Liver (tissue), 9 donors: ENCODE results near the gene MPND. TPM values are rescaled to one million over a fixed set of nuclear protein-coding genes. Genes with fewer than 3 reads are reported as not detected.

ENCODE experiments used
- DNase-seq: peaks from one replicate; pipeline ENCODE4 v3.0.0-alpha.2; 2017; ENCODE audit warnings: low spot score
- H3K27ac ChIP-seq, 2 donors: one replicate each; pipeline ENCODE4 v1.7.0; 2013; ENCODE audit warnings: inconsistent platforms in 2 of 2, low read length in 2 of 2, control low read depth in 1 of 2, low read depth in 1 of 2, mild to moderate bottlenecking in 1 of 2
- H3K27me3 ChIP-seq, 4 donors: one replicate each; pipeline versions ENCODE4 v1.6.1 to v1.7.0; 2013; ENCODE audit warnings: low read length in 3 of 4, inconsistent platforms in 1 of 4, mild to moderate bottlenecking in 1 of 4, moderate library complexity in 1 of 4; ENCODE audit not compliant: control insufficient read depth in 4 of 4, insufficient read depth in 4 of 4
- H3K36me3 ChIP-seq, 4 donors: one replicate each; pipeline versions ENCODE4 v1.6.1 to v1.7.0; 2013; ENCODE audit warnings: low read length in 3 of 4, mild to moderate bottlenecking in 3 of 4, low read depth in 1 of 4, moderate library complexity in 1 of 4; ENCODE audit not compliant: control insufficient read depth in 4 of 4, insufficient read depth in 3 of 4
- H3K4me1 ChIP-seq, 4 donors: one replicate each; pipeline versions ENCODE4 v1.6.1 to v1.7.0; 2013; ENCODE audit warnings: low read length in 3 of 4, mild to moderate bottlenecking in 3 of 4, moderate library complexity in 1 of 4; ENCODE audit not compliant: control insufficient read depth in 4 of 4, insufficient read depth in 4 of 4
- H3K4me3 ChIP-seq, 3 donors: one replicate each; pipeline versions ENCODE4 v1.6.1 to v1.7.0; 2013; ENCODE audit warnings: low read length in 3 of 3, control low read depth in 1 of 3, low read depth in 1 of 3, mild to moderate bottlenecking in 1 of 3
- H3K9ac ChIP-seq, 2 donors: one replicate each; pipeline ENCODE4 v1.7.0; 2013; ENCODE audit warnings: low read length in 2 of 2, mild to moderate bottlenecking in 2 of 2, moderate library complexity in 2 of 2, control low read depth in 1 of 2, low read depth in 1 of 2
- H3K9me3 ChIP-seq, 4 donors: one replicate each; pipeline versions ENCODE4 v1.6.1 to v1.7.0; 2013; ENCODE audit warnings: low read length in 3 of 4; ENCODE audit not compliant: control insufficient read depth in 4 of 4
- EGR1 ChIP-seq, 2 donors: IDR thresholded peaks; 2 replicates each; pipeline ENCODE4 v1.6.1; 2016 to 2018; ENCODE audit warnings: antibody characterized with exemption in 2 of 2, low read depth in 2 of 2
- FOXA1 ChIP-seq: IDR thresholded peaks from 2 replicates; pipeline ENCODE4 v1.6.1; 2016; ENCODE audit warnings: antibody characterized with exemption
- GABPA ChIP-seq, 2 donors: IDR thresholded peaks in 1 of 2; conservative IDR thresholded peaks in 1 of 2; 2 replicates each; pipeline ENCODE4 v1.6.1; 2016; ENCODE audit warnings: antibody characterized with exemption in 2 of 2, mild to moderate bottlenecking in 1 of 2, moderate library complexity in 1 of 2
- HNF4A ChIP-seq, 2 donors: conservative IDR thresholded peaks; 2 replicates each; pipeline ENCODE4 v1.6.1; 2016; ENCODE audit warnings: antibody characterized with exemption in 2 of 2, mild to moderate bottlenecking in 2 of 2
- HNF4G ChIP-seq: IDR thresholded peaks from 2 replicates; pipeline ENCODE4 v1.6.1; 2016; ENCODE audit warnings: antibody characterized with exemption
- JUND ChIP-seq, 2 donors: IDR thresholded peaks; 2 replicates each; pipeline ENCODE4 v1.6.1; 2016; ENCODE audit warnings: antibody characterized with exemption in 2 of 2
- RAD21 ChIP-seq, 2 donors: IDR thresholded peaks; 2 replicates each; pipeline ENCODE4 v1.6.1; 2016; ENCODE audit warnings: antibody characterized with exemption in 2 of 2, mild to moderate bottlenecking in 2 of 2
- RXRA ChIP-seq, 2 donors: IDR thresholded peaks; 2 replicates each; pipeline ENCODE4 v1.6.1; 2017 to 2018; ENCODE audit warnings: antibody characterized with exemption in 2 of 2, mild to moderate bottlenecking in 1 of 2
- TAF1 ChIP-seq: conservative IDR thresholded peaks from 2 replicates; pipeline ENCODE4 v1.6.1; 2016; ENCODE audit warnings: antibody characterized with exemption, mild to moderate bottlenecking
- YY1 ChIP-seq: IDR thresholded peaks from 2 replicates; pipeline ENCODE4 v1.6.1; 2016; ENCODE audit warnings: antibody characterized with exemption, mild to moderate bottlenecking
- WGBS: extraction: QIAGEN DNeasy Blood & Tissue Kit; methylation state at CpG from one replicate; pipeline ENCODE4 v1.1.7; 2013; 5-methylcytosine and 5-hydroxymethylcytosine counted together
- polyA plus RNA-seq, 2 donors: library from polyadenylated mRNA; stranded (reverse) in 1 of 2; unstranded in 1 of 2; fragments of 200-250 nt in 1 of 2; fragments of >200 nt in 1 of 2; fragmentation: Nextera tagmentation in 1 of 2; extraction: Ambion mirVana in 1 of 2; gene quantifications; one replicate each; pipeline versions ENCODE4 v1.2.1 to v1.2.3, GENCODE V29; 2013 to 2015
- total RNA-seq, 2 donors: library from RNA; depleted of rRNA; stranded (reverse); fragments of >200 nt; gene quantifications; one replicate each; pipeline ENCODE4 v1.2.3, GENCODE V29; 2014
- TF ChIP-seq, protein P1 (sequence below): IDR thresholded peaks from 2 replicates; pipeline ENCODE4 v1.6.1; 2016; ENCODE audit warnings: antibody characterized with exemption
- TF ChIP-seq, protein P2 (sequence below): IDR thresholded peaks from 2 replicates; pipeline ENCODE4 v1.6.1; 2016; ENCODE audit warnings: antibody characterized with exemption
- TF ChIP-seq, protein P3 (sequence below): IDR thresholded peaks from 2 replicates; pipeline ENCODE4 v1.6.1; 2016; ENCODE audit warnings: antibody characterized with exemption
- TF ChIP-seq, protein P4 (sequence below): IDR thresholded peaks from 2 replicates; pipeline ENCODE4 v1.6.1; 2016; ENCODE audit warnings: antibody characterized with exemption, mild to moderate bottlenecking
- donor health status: healthy.
- donor health status: healthy.
- donor health status: healthy.
- donor health status: healthy.
- donor health status: healthy.

The MPND gene
- total and polyA plus RNA-seq, 4 donors: 4.7 to 9.9 (median 9.2) TPM

DNA sequence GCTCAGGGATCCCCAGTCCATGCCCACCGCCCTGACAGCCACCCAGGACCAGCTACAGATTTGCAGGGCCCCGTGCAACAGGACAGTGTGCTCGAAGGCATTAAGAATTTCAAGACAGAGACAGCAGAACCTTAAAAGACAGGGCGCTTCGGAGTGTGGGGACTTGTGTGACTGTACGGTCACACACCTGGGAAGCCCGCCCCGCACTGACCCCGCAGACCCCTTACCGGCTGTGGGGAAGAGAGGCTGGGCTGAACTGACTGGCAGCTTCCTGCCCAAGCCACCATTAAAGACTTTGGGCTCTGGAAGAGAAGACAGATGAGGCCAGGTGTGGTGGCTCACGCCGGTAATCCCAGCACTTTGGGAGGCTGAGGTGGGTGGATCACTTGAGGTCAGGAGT lies 19.1 kb upstream of the MPND start:
- no peak for DNase-seq

DNA sequence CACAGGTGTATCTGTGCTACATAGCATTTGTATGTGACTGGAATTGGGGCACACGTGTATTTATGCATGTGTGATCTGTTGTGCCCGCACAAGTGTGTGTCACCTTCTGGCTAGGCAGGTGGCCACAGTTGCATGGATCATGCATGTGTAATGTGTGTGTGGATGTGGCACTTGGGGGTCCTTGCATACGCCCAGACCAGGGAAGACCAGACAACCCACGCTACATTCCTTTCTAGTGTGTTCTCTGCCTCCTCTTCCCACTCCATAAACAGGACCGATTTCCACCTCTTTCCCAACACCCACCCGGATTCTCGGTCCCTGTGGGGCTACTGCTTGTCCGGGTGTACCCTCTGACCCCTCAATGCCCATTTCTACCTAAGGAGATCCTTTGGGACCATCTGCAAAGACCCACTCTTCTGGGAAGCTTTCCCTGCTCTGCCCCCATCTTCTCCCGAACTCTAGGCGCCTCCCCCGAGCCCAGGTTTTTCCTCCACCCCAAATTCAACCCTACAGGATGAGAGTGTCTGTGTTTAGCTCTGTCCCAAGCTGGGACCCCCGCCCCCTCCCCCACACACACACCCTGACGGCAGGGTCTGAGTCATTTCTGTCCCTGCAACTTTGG lies 17.0 kb upstream of the MPND start:
- Histone ChIP-seq H3K4me3 (no peak overlapping the region), H3K9me3 (no peaks in the 10 kb centered on the region), H3K27me3 (no peaks in the 10 kb centered on the region), H3K27ac (no peak overlapping the region), H3K9ac (no peak overlapping the region), H3K36me3 (peaks cover 0 to 2% (median under 1%) of the 10 kb centered on the region in 4 donors), H3K4me1 (peaks cover 3 to 15% (median 8%) of the 10 kb centered on the region in 4 donors)
- 86% methylated on average over 13 of the region's 13 CpGs for WGBS
- TF ChIP-seq TAF1: no peak
- TF ChIP-seq, protein P1, sequence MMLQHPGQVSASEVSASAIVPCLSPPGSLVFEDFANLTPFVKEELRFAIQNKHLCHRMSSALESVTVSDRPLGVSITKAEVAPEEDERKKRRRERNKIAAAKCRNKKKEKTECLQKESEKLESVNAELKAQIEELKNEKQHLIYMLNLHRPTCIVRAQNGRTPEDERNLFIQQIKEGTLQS: no peak
- TF ChIP-seq, protein P2, sequence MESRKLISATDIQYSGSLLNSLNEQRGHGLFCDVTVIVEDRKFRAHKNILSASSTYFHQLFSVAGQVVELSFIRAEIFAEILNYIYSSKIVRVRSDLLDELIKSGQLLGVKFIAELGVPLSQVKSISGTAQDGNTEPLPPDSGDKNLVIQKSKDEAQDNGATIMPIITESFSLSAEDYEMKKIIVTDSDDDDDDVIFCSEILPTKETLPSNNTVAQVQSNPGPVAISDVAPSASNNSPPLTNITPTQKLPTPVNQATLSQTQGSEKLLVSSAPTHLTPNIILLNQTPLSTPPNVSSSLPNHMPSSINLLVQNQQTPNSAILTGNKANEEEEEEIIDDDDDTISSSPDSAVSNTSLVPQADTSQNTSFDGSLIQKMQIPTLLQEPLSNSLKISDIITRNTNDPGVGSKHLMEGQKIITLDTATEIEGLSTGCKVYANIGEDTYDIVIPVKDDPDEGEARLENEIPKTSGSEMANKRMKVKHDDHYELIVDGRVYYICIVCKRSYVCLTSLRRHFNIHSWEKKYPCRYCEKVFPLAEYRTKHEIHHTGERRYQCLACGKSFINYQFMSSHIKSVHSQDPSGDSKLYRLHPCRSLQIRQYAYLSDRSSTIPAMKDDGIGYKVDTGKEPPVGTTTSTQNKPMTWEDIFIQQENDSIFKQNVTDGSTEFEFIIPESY: no peak
- DNase-seq: no peak

More for the DNA sequence above, 19.1 kb upstream of the MPND start:
- H3K27ac ChIP-seq: no peak overlapping the region
- TF ChIP-seq, protein P1: no peak
- TF ChIP-seq YY1 (no peak), RXRA (IDR thresholded peaks at IDR 0.05) (no peak), RAD21 (IDR thresholded peaks at IDR 0.05) (no peak), EGR1 (IDR thresholded peaks at IDR 0.05; ENCODE audit: low read depth in 2 of 2) (no peak), TAF1 (no peak), FOXA1 (no peak), HNF4G (no peak), HNF4A (conservative IDR thresholded peaks at IDR 0.05) (no peak), JUND (IDR thresholded peaks at IDR 0.05) (no peak), GABPA (IDR thresholded peaks at IDR 0.05 in 1 of 2, conservative IDR thresholded peaks at IDR 0.05 in 1 of 2) (no peak)
- TF ChIP-seq, protein P3, sequence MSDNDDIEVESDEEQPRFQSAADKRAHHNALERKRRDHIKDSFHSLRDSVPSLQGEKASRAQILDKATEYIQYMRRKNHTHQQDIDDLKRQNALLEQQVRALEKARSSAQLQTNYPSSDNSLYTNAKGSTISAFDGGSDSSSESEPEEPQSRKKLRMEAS: no peak
- TF ChIP-seq, protein P4, sequence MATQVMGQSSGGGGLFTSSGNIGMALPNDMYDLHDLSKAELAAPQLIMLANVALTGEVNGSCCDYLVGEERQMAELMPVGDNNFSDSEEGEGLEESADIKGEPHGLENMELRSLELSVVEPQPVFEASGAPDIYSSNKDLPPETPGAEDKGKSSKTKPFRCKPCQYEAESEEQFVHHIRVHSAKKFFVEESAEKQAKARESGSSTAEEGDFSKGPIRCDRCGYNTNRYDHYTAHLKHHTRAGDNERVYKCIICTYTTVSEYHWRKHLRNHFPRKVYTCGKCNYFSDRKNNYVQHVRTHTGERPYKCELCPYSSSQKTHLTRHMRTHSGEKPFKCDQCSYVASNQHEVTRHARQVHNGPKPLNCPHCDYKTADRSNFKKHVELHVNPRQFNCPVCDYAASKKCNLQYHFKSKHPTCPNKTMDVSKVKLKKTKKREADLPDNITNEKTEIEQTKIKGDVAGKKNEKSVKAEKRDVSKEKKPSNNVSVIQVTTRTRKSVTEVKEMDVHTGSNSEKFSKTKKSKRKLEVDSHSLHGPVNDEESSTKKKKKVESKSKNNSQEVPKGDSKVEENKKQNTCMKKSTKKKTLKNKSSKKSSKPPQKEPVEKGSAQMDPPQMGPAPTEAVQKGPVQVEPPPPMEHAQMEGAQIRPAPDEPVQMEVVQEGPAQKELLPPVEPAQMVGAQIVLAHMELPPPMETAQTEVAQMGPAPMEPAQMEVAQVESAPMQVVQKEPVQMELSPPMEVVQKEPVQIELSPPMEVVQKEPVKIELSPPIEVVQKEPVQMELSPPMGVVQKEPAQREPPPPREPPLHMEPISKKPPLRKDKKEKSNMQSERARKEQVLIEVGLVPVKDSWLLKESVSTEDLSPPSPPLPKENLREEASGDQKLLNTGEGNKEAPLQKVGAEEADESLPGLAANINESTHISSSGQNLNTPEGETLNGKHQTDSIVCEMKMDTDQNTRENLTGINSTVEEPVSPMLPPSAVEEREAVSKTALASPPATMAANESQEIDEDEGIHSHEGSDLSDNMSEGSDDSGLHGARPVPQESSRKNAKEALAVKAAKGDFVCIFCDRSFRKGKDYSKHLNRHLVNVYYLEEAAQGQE: no peak
- peaks cover 0 to 3% (median 0%) of the 10 kb centered on the region in 4 donors for H3K9me3 ChIP-seq
- no peak overlapping the region for H3K9ac ChIP-seq
- H3K4me3 ChIP-seq: no peak overlapping the region
- peaks cover 0 to 2% (median under 1%) of the 10 kb centered on the region in 4 donors for H3K36me3 ChIP-seq
- 94% methylated on average over 12 of the region's 12 CpGs for WGBS
- H3K27me3 ChIP-seq: no peaks in the 10 kb centered on the region
- H3K4me1 ChIP-seq: peaks cover 3 to 15% (median 8%) of the 10 kb centered on the region in 4 donors
